Thymus (tissue), 14 donors: ENCODE results near the gene GMPPA. TPM values are rescaled to one million over a fixed set of nuclear protein-coding genes. Genes with fewer than 3 reads are reported as not detected.
A peak's percentile ranks its signal among the peaks of the same experiment; 100 is the strongest.

ENCODE experiments used
- DNase-seq, 9 donors: peaks; one replicate each; pipeline ENCODE4 v3.0.0-alpha.2; 2013; ENCODE audit warnings: low spot score in 9 of 9, low read depth in 6 of 9, missing footprints in 1 of 9
- H3K27ac ChIP-seq, 2 donors: one replicate each; pipeline ENCODE4 v1.5.1; 2013; ENCODE audit warnings: control low read depth in 1 of 2, low read depth in 1 of 2, low read length in 1 of 2, mild to moderate bottlenecking in 1 of 2, moderate library complexity in 1 of 2
- H3K27me3 ChIP-seq, 2 donors: one replicate each; pipeline ENCODE4 v1.5.1; 2013; ENCODE audit warnings: low read length in 1 of 2; ENCODE audit not compliant: control insufficient read depth in 2 of 2, insufficient read depth in 1 of 2
- H3K36me3 ChIP-seq, 2 donors: one replicate each; pipeline ENCODE4 v1.5.1; 2013; ENCODE audit warnings: low read length in 1 of 2, mild to moderate bottlenecking in 1 of 2, moderate library complexity in 1 of 2; ENCODE audit not compliant: control insufficient read depth in 2 of 2, insufficient read depth in 2 of 2
- H3K4me1 ChIP-seq, 2 donors: one replicate each; pipeline ENCODE4 v1.5.1; 2013; ENCODE audit warnings: low read length in 2 of 2; ENCODE audit not compliant: control insufficient read depth in 2 of 2, insufficient read depth in 2 of 2
- H3K4me3 ChIP-seq, 2 donors: one replicate each; pipeline ENCODE4 v1.5.1; 2013; ENCODE audit warnings: low read length in 2 of 2, control low read depth in 1 of 2, mild to moderate bottlenecking in 1 of 2
- H3K9me3 ChIP-seq, 2 donors: one replicate each; pipeline ENCODE4 v1.5.1; 2013; ENCODE audit warnings: low read length in 1 of 2, mild to moderate bottlenecking in 1 of 2; ENCODE audit not compliant: control insufficient read depth in 2 of 2, insufficient read depth in 1 of 2
- WGBS: extraction: QIAGEN DNeasy Blood & Tissue Kit; methylation state at CpG from one replicate; pipeline ENCODE4 v1.1.7; 2013; 5-methylcytosine and 5-hydroxymethylcytosine counted together
- long read RNA-seq, 10 donors: transcript quantifications; one replicate each; lab custom pipeline, GENCODE V29; 2026
- polyA plus RNA-seq: library from polyadenylated mRNA; stranded (reverse); fragments of 200-250 nt; gene quantifications from one replicate; pipeline ENCODE4 v1.2.3, GENCODE V29; 2013
- total RNA-seq: library from RNA; stranded (reverse); fragments of 120-200 nt; gene quantifications from one replicate; pipeline ENCODE4 v1.2.4, GENCODE V29; 2013
- donor health status: healthy.

The GMPPA gene
- 17.6 TPM for total RNA-seq
- polyA plus RNA-seq: 32.7 TPM
- long read RNA-seq, donor 1: 0 reads
- long read RNA-seq, donor 2, partial matches to known transcripts: 0 of 8 reads
- long read RNA-seq, donor 2, other reads (novel, unspliced or antisense): 0 of 8 reads
- long read RNA-seq, donor 3, partial matches to known transcripts: 0 of 4 reads
- long read RNA-seq, donor 3, other reads (novel, unspliced or antisense): 0 of 4 reads
- long read RNA-seq, donor 4, partial matches to known transcripts: 0 of 1 reads
- long read RNA-seq, donor 4, other reads (novel, unspliced or antisense): 0 of 1 reads
- long read RNA-seq, donor 5, transcript GMPPA-201 (13 exons, 1,544 nt): major isoform, 5 of 6 reads
- long read RNA-seq, donor 5, partial matches to known transcripts: 0 of 6 reads
- long read RNA-seq, donor 5, other reads (novel, unspliced or antisense): 0 of 6 reads
- long read RNA-seq, donor 6, partial matches to known transcripts: 0 of 4 reads
- long read RNA-seq, donor 6, other reads (novel, unspliced or antisense): 0 of 4 reads
- long read RNA-seq, donor 7, partial matches to known transcripts: 0 of 3 reads
- long read RNA-seq, donor 7, other reads (novel, unspliced or antisense): 0 of 3 reads
- long read RNA-seq, donor 8: 0 reads
- long read RNA-seq, donor 9: 0 reads
- long read RNA-seq, donor 10, partial matches to known transcripts: 0 of 4 reads
- long read RNA-seq, donor 10, other reads (novel, unspliced or antisense): 0 of 4 reads

GRCh38 chr2:219498280-219499057 lies at the start of gene GMPPA:
Gene GMPPA (plus strand): TSS chr2:219498891. CDS start chr2:219499976, 1,085 bp downstream.
- H3K4me3 ChIP-seq: peak within 1 kb of the TSS; percentile 56 to 74
- 1% methylated on average over 49 of the region's 49 CpGs for WGBS
- peaks cover 0 to 16% of the 10 kb centered on the region in 2 donors for H3K9me3 ChIP-seq
- DNase-seq: peak; percentile 90 to 98 (median 97)
- no peaks in the 10 kb centered on the region for H3K36me3 ChIP-seq
- H3K27me3 ChIP-seq: peaks cover 34 to 51% of the 10 kb centered on the region in 2 donors
- H3K4me1 ChIP-seq: peaks cover 9 to 39% of the 10 kb centered on the region in 2 donors
- H3K27ac ChIP-seq: peak within 1 kb of the TSS; percentile 45 to 47

- 95% methylated on average over 5 of the region's 5 CpGs for WGBS
- Histone ChIP-seq H3K4me3 (no peak overlapping the region), H3K4me1 (peaks cover 0 to 21% of the 10 kb centered on the region in 2 donors), H3K36me3 (no peaks in the 10 kb centered on the region), H3K27me3 (peaks cover 48 to 96% of the 10 kb centered on the region in 2 donors), H3K27ac (no peak overlapping the region), H3K9me3 (no peaks in the 10 kb centered on the region)
- no peak for DNase-seq
Measured at GRCh38 chr2:219449609-219450008, 49.1 kb upstream of the GMPPA start.

- H3K27ac ChIP-seq: no peak overlapping the region
- WGBS: 90% methylated on average over 18 of the region's 18 CpGs
Measured at GRCh38 chr2:219451661-219452360, 46.9 kb upstream of the GMPPA start.

GRCh38 chr2:219452361-219453317 lies 46.1 kb upstream of the GMPPA start:
- WGBS: 84% methylated on average over 23 of the region's 23 CpGs
- Histone ChIP-seq H3K4me3 (no peak overlapping the region), H3K36me3 (no peaks in the 10 kb centered on the region), H3K9me3 (no peaks in the 10 kb centered on the region), H3K4me1 (peaks cover 0 to 27% of the 10 kb centered on the region in 2 donors), H3K27me3 (peaks cover 32 to 69% of the 10 kb centered on the region in 2 donors), H3K27ac (no peak overlapping the region)
- DNase-seq: no peak

More at GRCh38 chr2:219451661-219452360, 46.9 kb upstream of the GMPPA start:
- peak in 1 of 9 donors; percentile 43 for DNase-seq
- Histone ChIP-seq H3K4me1 (peaks cover 0 to 27% of the 10 kb centered on the region in 2 donors), H3K36me3 (no peaks in the 10 kb centered on the region), H3K27me3 (peaks cover 40 to 78% of the 10 kb centered on the region in 2 donors), H3K9me3 (no peaks in the 10 kb centered on the region), H3K4me3 (no peak overlapping the region)

- DNase-seq: no peak
- 96% methylated on average over 10 of the region's 10 CpGs for WGBS
- no peak overlapping the region for H3K4me3 ChIP-seq
- no peaks in the 10 kb centered on the region for H3K9me3 ChIP-seq
- no peaks in the 10 kb centered on the region for H3K36me3 ChIP-seq
- H3K27ac ChIP-seq: no peak overlapping the region
- peaks cover 19 to 56% of the 10 kb centered on the region in 2 donors for H3K27me3 ChIP-seq
- peaks cover 0 to 30% of the 10 kb centered on the region in 2 donors for H3K4me1 ChIP-seq
Measured at GRCh38 chr2:219453671-219454590, 44.8 kb upstream of the GMPPA start.

- H3K36me3 ChIP-seq: no peaks in the 10 kb centered on the region
- DNase-seq: no peak
- H3K9me3 ChIP-seq: no peaks in the 10 kb centered on the region
- 36% methylated on average over 6 of the region's 6 CpGs for WGBS
- no peak overlapping the region for H3K27ac ChIP-seq
- H3K4me3 ChIP-seq: no peak overlapping the region
- peaks cover 10 to 40% of the 10 kb centered on the region in 2 donors for H3K27me3 ChIP-seq
- peaks cover 1 to 42% of the 10 kb centered on the region in 2 donors for H3K4me1 ChIP-seq
Measured at GRCh38 chr2:219455581-219455980, 43.1 kb upstream of the GMPPA start.

- H3K4me3 ChIP-seq: no peak overlapping the region
- no peak overlapping the region for H3K27ac ChIP-seq
- H3K27me3 ChIP-seq: peaks cover 0 to 17% of the 10 kb centered on the region in 2 donors
- H3K36me3 ChIP-seq: no peaks in the 10 kb centered on the region
- no peaks in the 10 kb centered on the region for H3K9me3 ChIP-seq
- peak in 1 of 9 donors; percentile 35 for DNase-seq
- peaks cover 2 to 42% of the 10 kb centered on the region in 2 donors for H3K4me1 ChIP-seq
- WGBS: 82% methylated on average over 5 of the region's 5 CpGs
Measured at GRCh38 chr2:219457784-219458369, 40.8 kb upstream of the GMPPA start.
